Esophagus squamous epithelium (tissue), 5 donors: Measurements from ENCODE around the gene ZNF613. TPM values are rescaled to one million over a fixed set of nuclear protein-coding genes. Genes with fewer than 3 reads are reported as not detected.

Experiments used
- DNase-seq: peaks from one replicate; lab custom pipeline; 2025; lab: John Stamatoyannopoulos, UW
- H3K27ac ChIP-seq, 4 donors: fragments of 200-600 bp; sonication (generic); one replicate each; pipeline ENCODE4 v1.5.1; 2016 to 2019; ENCODE audit warnings: mild to moderate bottlenecking in 1 of 4
- H3K27me3 ChIP-seq, 4 donors: fragments of 200-600 bp; sonication (generic); 1 replicate in 3 of 4; 2 replicates in 1 of 4; pipeline versions ENCODE4 v1.5.1 to v1.6.0; 2017 to 2021; ENCODE audit warnings: antibody characterized with exemption in 1 of 4
- H3K36me3 ChIP-seq, 3 donors: fragments of 200-600 bp; sonication (generic); one replicate each; pipeline ENCODE4 v1.5.1; 2016 to 2019
- H3K4me1 ChIP-seq, 3 donors: fragments of 200-600 bp; sonication (generic); one replicate each; pipeline ENCODE4 v1.5.1; 2017 to 2019
- H3K4me3 ChIP-seq, 4 donors: fragments of 200-600 bp; sonication (generic); 1 replicate in 3 of 4; 2 replicates in 1 of 4; pipeline ENCODE4 v1.5.1; 2016 to 2019; ENCODE audit warnings: mild to moderate bottlenecking in 2 of 4, moderate library complexity in 1 of 4
- H3K9me3 ChIP-seq, 3 donors: fragments of 200-600 bp; sonication (generic); one replicate each; pipeline ENCODE4 v1.5.1; 2016 to 2019
- CTCF ChIP-seq, 6 experiments: fragments of 450-650 bp in 4 of 6; fragments of 200-600 bp in 2 of 6; sonication (generic) in 2 of 6; IDR thresholded peaks; one replicate each; pipeline ENCODE4 v1.5.1; 2016 to 2019; ENCODE audit warnings: antibody characterized with exemption in 6 of 6, mild to moderate bottlenecking in 4 of 6, moderate library complexity in 4 of 6
- POLR2A ChIP-seq, 4 donors: fragments of 450-650 bp; IDR thresholded peaks; one replicate each; pipeline ENCODE4 v1.6.1; 2017; ENCODE audit warnings: antibody characterized with exemption in 4 of 4, mild to moderate bottlenecking in 4 of 4, moderate library complexity in 3 of 4
- WGBS, 2 donors: methylation state at CpG; one replicate each; pipeline ENCODE4 v1.1.5; 2018; 5-methylcytosine and 5-hydroxymethylcytosine counted together
- intact Hi-C: fragments of 100-400 bp; cut with DNase I; formaldehyde crosslinking; loops from one replicate; pipeline ENCODE4 v1.15.0; 2022
- total RNA-seq, 4 donors: library from RNA; depleted of rRNA; stranded (reverse); fragments of >200 nt; gene quantifications; one replicate each; pipeline ENCODE4 v1.1.0, GENCODE V29; 2016
- donor health status: DM: yes; HTN: yes; CAD: no.

The ZNF613 gene
- total RNA-seq = 10 to 100 TPM in 1 of 4 donors, 1 to 10 TPM in 3; 2.9 to 12.0 (median 7.6) TPM

GRCh38 chr19:51926784-51927741, at the start of gene ZNF613:
Gene ZNF613 (plus strand): TSS chr19:51927472. CDS start chr19:51936221, 8,749 bp downstream.
- H3K27me3 ChIP-seq = no peaks in the 10 kb centered on the region
- peaks cover 0 to 46% (median 22%) of the 10 kb centered on the region in 3 donors for H3K9me3 ChIP-seq
- 0 to 1% methylated on average over 37 to 41 of the region's 52 CpGs for WGBS, 2 donors
- peak within 1 kb of the TSS; percentile 77 to 92 (median 84) for H3K4me3 ChIP-seq
- peak; percentile 45 for DNase-seq
- intact Hi-C loops = loop anchor here (10.0 kb wide), 1 partner anchor 58 kb away; the partner anchor contains the start of gene ZNF350
- H3K4me1 ChIP-seq = peaks cover 6 to 16% (median 6%) of the 10 kb centered on the region in 3 donors
- H3K36me3 ChIP-seq = peaks cover 0 to 27% (median 0%) of the 10 kb centered on the region in 3 donors
- TF ChIP-seq POLR2A (IDR thresholded peaks at IDR 0.05) (no peak), CTCF (IDR thresholded peaks at IDR 0.05) (peak in 2 of 6 experiments; percentile 12 to 26)
- peak within 1 kb of the TSS; percentile 81 to 91 (median 90) for H3K27ac ChIP-seq

GRCh38 chr19:51882518-51882917, 44.8 kb upstream of the ZNF613 start:
- no peak overlapping the region for H3K4me3 ChIP-seq
- no peaks in the 10 kb centered on the region for H3K27me3 ChIP-seq
- H3K9me3 ChIP-seq = peaks cover 0 to 79% (median 23%) of the 10 kb centered on the region in 3 donors
- intact Hi-C loops = no loop called here
- TF ChIP-seq CTCF (IDR thresholded peaks at IDR 0.05) (no peak), POLR2A (IDR thresholded peaks at IDR 0.05) (no peak)
- H3K27ac ChIP-seq = no peak overlapping the region
- WGBS, 2 donors = 96 to 98% methylated on average over 3 of the region's 3 CpGs
- H3K36me3 ChIP-seq = peaks cover under 1 to 33% (median 25%) of the 10 kb centered on the region in 3 donors
- DNase-seq = no peak
- peaks cover 0 to 9% (median 0%) of the 10 kb centered on the region in 3 donors for H3K4me1 ChIP-seq

GRCh38 chr19:51884713-51885112, 42.6 kb upstream of the ZNF613 start:
- no peak for TF ChIP-seq CTCF (IDR thresholded peaks at IDR 0.05)
- TF ChIP-seq POLR2A (IDR thresholded peaks at IDR 0.05) = no peak
- Histone ChIP-seq H3K9me3 (peaks cover 0 to 79% (median 14%) of the 10 kb centered on the region in 3 donors), H3K4me1 (peaks cover 0 to 14% (median 0%) of the 10 kb centered on the region in 3 donors), H3K4me3 (no peak overlapping the region), H3K36me3 (peaks cover 0 to 24% (median 6%) of the 10 kb centered on the region in 3 donors), H3K27me3 (no peaks in the 10 kb centered on the region), H3K27ac (no peak overlapping the region)
- DNase-seq = no peak
- 92 to 94% methylated on average over 2 of the region's 2 CpGs for WGBS, 2 donors
- intact Hi-C loops = no loop called here

GRCh38 chr19:51887522-51888498, 39.5 kb upstream of the ZNF613 start, which contains the start of gene ZNF577:
Gene ZNF577 (minus strand): TSS chr19:51887951. CDS start chr19:51880382, 7,569 bp downstream.
- peaks cover 0 to 14% (median 0%) of the 10 kb centered on the region in 3 donors for H3K4me1 ChIP-seq
- H3K9me3 ChIP-seq = peaks cover 10 to 84% (median 45%) of the 10 kb centered on the region in 3 donors
- intact Hi-C loops = no loop called here
- H3K36me3 ChIP-seq = peaks cover 16 to 44% (median 25%) of the 10 kb centered on the region in 3 donors
- H3K27me3 ChIP-seq = no peaks in the 10 kb centered on the region
- peak within 1 kb of the TSS; percentile 72 to 84 (median 77) for H3K27ac ChIP-seq
- peak within 1 kb of the TSS; percentile 58 to 77 (median 74) for H3K4me3 ChIP-seq
- TF ChIP-seq CTCF (IDR thresholded peaks at IDR 0.05) (no peak), POLR2A (IDR thresholded peaks at IDR 0.05) (peak in 1 of 4 donors; percentile 19)
- WGBS, 2 donors = 15 to 24% methylated on average over 13 to 16 of the region's 56 CpGs
- DNase-seq = peak; percentile 7
